ENCODE results near the gene GPBAR1.

GPBAR1 gene

GRCh38 chr2:218244665-218245064 lies 16.1 kb upstream of the GPBAR1 start:
- no peak for DNase-seq

GRCh38 chr2:218245214-218245613 lies 15.6 kb upstream of the GPBAR1 start:
- no peak for DNase-seq

- no peak for DNase-seq
Measured at GRCh38 chr2:218249691-218250090, 11.1 kb upstream of the GPBAR1 start.

GRCh38 chr2:218252509-218253231 lies 8.1 kb upstream of the GPBAR1 start:
- no peak for DNase-seq

GRCh38 chr2:218253232-218253625 lies 7.6 kb upstream of the GPBAR1 start:
- no peak for DNase-seq

- no peak for DNase-seq
Measured at GRCh38 chr2:218255446-218255845, 5.4 kb upstream of the GPBAR1 start.

GRCh38 chr2:218256612-218257350 lies 4.0 kb upstream of the GPBAR1 start:
- no peak for DNase-seq

GRCh38 chr2:218257390-218257981 lies 3.3 kb upstream of the GPBAR1 start:
- peak; percentile 74 for DNase-seq

GRCh38 chr2:218259099-218259961 lies 1.5 kb upstream of the GPBAR1 start:
- DNase-seq, result no peak

- no peak for DNase-seq
Measured at GRCh38 chr2:218260166-218260565, 649 bp upstream of the GPBAR1 start.

- DNase-seq, result no peak
Measured at GRCh38 chr2:218261423-218262236, 815 bp downstream of the GPBAR1 start.

GRCh38 chr2:218262237-218262600 lies 1.4 kb downstream of the GPBAR1 start:
- DNase-seq, result no peak

- no peak for DNase-seq
Measured at GRCh38 chr2:218262631-218263586, 2.1 kb downstream of the GPBAR1 start.

- DNase-seq, result no peak
Measured at GRCh38 chr2:218263817-218264641, 3.2 kb downstream of the GPBAR1 start.

- no peak for DNase-seq
Measured at GRCh38 chr2:218264773-218265561, 4.2 kb downstream of the GPBAR1 start.

GRCh38 chr2:218265626-218266025 lies 4.8 kb downstream of the GPBAR1 start:
- no peak for DNase-seq

- DNase-seq, result no peak
Measured at GRCh38 chr2:218266316-218266979, 5.6 kb downstream of the GPBAR1 start.

- no peak for DNase-seq
Measured at GRCh38 chr2:218267259-218267658, 6.4 kb downstream of the GPBAR1 start.
